GM10248 (cell line): ENCODE data around the gene SLC7A9.

ENCODE experiments used
- CTCF ChIA-PET: fragments of 300-600 bp; sonication (Branson Sonifier 250); formaldehyde crosslinking; extraction: SDS; loops from one replicate; lab custom pipeline; 2021; ENCODE audit warnings: antibody characterized with exemption; lab: Yijun Ruan, JAX
- POLR2A ChIA-PET: fragments of 350-650 bp; sonication (Branson Sonifier 250); formaldehyde crosslinking; extraction: SDS; loops from one replicate; lab custom pipeline; 2020; ENCODE audit warnings: antibody characterized with exemption; lab: Yijun Ruan, JAX
- DNase-seq: peaks from one replicate; pipeline ENCODE4 v3.0.0; 2012; ENCODE audit errors: extremely low spot score
- CTCF ChIP-seq: IDR thresholded peaks from 2 replicates; pipeline ENCODE4 v1.5.1; 2012; ENCODE audit warnings: mild to moderate bottlenecking, low read depth; ENCODE audit errors: extremely low read depth, missing control alignments, control extremely low read depth

SLC7A9 gene

GRCh38 chr19:32877977-32878745 is 8.6 kb upstream of the SLC7A9 start:
- ChIA-PET CTCF (no interaction called here), POLR2A (no interaction called here)
- DNase-seq, result no peak
- no peak for TF ChIP-seq CTCF

- POLR2A ChIA-PET, result no interaction called here
- no peak for DNase-seq
- CTCF ChIA-PET, result no interaction called here
- no peak for TF ChIP-seq CTCF
These were observed 7.9 kb upstream of the SLC7A9 start for GRCh38 chr19:32877323-32877912.

- no peak for DNase-seq
- no peak for TF ChIP-seq CTCF
- POLR2A ChIA-PET, result no interaction called here
- CTCF ChIA-PET, result no interaction called here
These were observed 7.3 kb upstream of the SLC7A9 start for GRCh38 chr19:32876919-32877285.

- CTCF ChIA-PET, result no interaction called here
- DNase-seq, result no peak
- no peak for TF ChIP-seq CTCF
- POLR2A ChIA-PET, result interaction anchor here (0.6 kb wide), 1 partner anchor 11 kb away, joined by 4 read pairs; no protein-coding TSS in a partner anchor
These were observed 6.8 kb upstream of the SLC7A9 start for GRCh38 chr19:32876236-32876918.

- POLR2A ChIA-PET, result no interaction called here
- no peak for TF ChIP-seq CTCF
- CTCF ChIA-PET, result no interaction called here
- DNase-seq, result no peak
These were observed 5.9 kb upstream of the SLC7A9 start for GRCh38 chr19:32875428-32875827.

GRCh38 chr19:32874605-32875004 is 5.0 kb upstream of the SLC7A9 start:
- no peak for TF ChIP-seq CTCF
- ChIA-PET POLR2A (no interaction called here), CTCF (no interaction called here)
- DNase-seq, result no peak
